GM12872 (cell line): Measurements from ENCODE around the gene TNRC18.

Experiments
- CTCF ChIP-seq: IDR thresholded peaks from 3 replicates; pipeline ENCODE4 v1.5.1; 2011; ENCODE audit warnings: low read depth, mild to moderate bottlenecking, low read length, moderate library complexity; ENCODE audit not compliant: insufficient read depth

The TNRC18 gene

GRCh38 chr7:5429857-5430611, 6.4 kb upstream of the TNRC18 start:
- no peak for TF ChIP-seq CTCF

GRCh38 chr7:5429253-5429856, 5.7 kb upstream of the TNRC18 start:
- no peak for TF ChIP-seq CTCF

- TF ChIP-seq CTCF: no peak
Measured at GRCh38 chr7:5428478-5429252, 5.0 kb upstream of the TNRC18 start.

GRCh38 chr7:5426226-5426475, 2.5 kb upstream of the TNRC18 start:
- TF ChIP-seq CTCF: no peak

- no peak for TF ChIP-seq CTCF
Measured at GRCh38 chr7:5425507-5426225, 2.0 kb upstream of the TNRC18 start.

GRCh38 chr7:5424749-5425506, 1.3 kb upstream of the TNRC18 start:
- TF ChIP-seq CTCF: no peak
